HepG2 (cell line): ENCODE measurements around the gene RNASE7. TPM values are rescaled to one million over a fixed set of nuclear protein-coding genes. Genes with fewer than 3 reads are reported as not detected.

Experiments
- ATAC-seq: fragments of 200-7000 bp; cut with Tn5 transposase; 3 replicates; pipeline ENCODE4 v1.9.1; 2020; ENCODE audit warnings: mild to moderate bottlenecking, moderate library complexity
- BruUV-seq: library from RNA; stranded (reverse); fragments of 400-500 nt; replicated peaks from 2 replicates; lab custom pipeline; 2021; lab: Mats Ljungman, UMichigan
- CTCF ChIA-PET: fragments of 300-600 bp; formaldehyde crosslinking; extraction: SDS; loops from one replicate; lab custom pipeline; 2021; ENCODE audit warnings: low total read pairs, inconsistent platforms, low intra/inter-chr PET ratio; lab: Yijun Ruan, JAX
- POLR2A ChIA-PET: fragments of 350-600 bp; sonication (Branson Sonifier 250); formaldehyde crosslinking; loops from one replicate; lab custom pipeline; 2020; ENCODE audit warnings: antibody characterized with exemption, inconsistent platforms; lab: Yijun Ruan, JAX
- DNase-seq: peaks from one replicate; pipeline ENCODE4 v3.0.0-alpha.2; 2015; ENCODE audit warnings: low spot score
- FAIRE-seq: peaks from 3 replicates; lab custom pipeline; 2011; peaks lifted over from hg19 to GRCh38; lab: Jason Lieb, UNC
- H2AFZ ChIP-seq: one replicate; pipeline ENCODE4 v1.6.1; 2011; ENCODE audit warnings: low read length, inconsistent platforms
- H3K27ac ChIP-seq: fragments of 300-600 bp; 3 replicates; pipeline ENCODE4 v1.8.0; 2011; ENCODE audit warnings: mixed run types, mild to moderate bottlenecking, mixed read lengths, low read length, inconsistent platforms; ENCODE audit not compliant: insufficient read depth; ENCODE audit errors: extremely low read length
- H3K27me3 ChIP-seq, 2 experiments: fragments of 200-600 bp in 1 of 2; 2 replicates in 1 of 2; 3 replicates in 1 of 2; pipeline versions ENCODE4 v1.6.0 to v1.8.0; 2011; ENCODE audit warnings: low read length in 2 of 2, mild to moderate bottlenecking in 2 of 2, moderate library complexity in 2 of 2, inconsistent platforms in 1 of 2; ENCODE audit not compliant: insufficient read depth in 2 of 2, control insufficient read depth in 1 of 2
- H3K36me3 ChIP-seq, 2 experiments: fragments of 200-600 bp in 1 of 2; replicated peaks in 1 of 2; 2 replicates in 1 of 2; 3 replicates in 1 of 2; pipeline versions ENCODE4 v1.5.1 to v1.8.0; 2011; ENCODE audit warnings: low read length in 2 of 2, inconsistent platforms in 1 of 2; ENCODE audit not compliant: insufficient read depth in 2 of 2, control insufficient read depth in 1 of 2
- H3K4me1 ChIP-seq: 2 replicates; pipeline ENCODE4 v1.5.1; 2012; ENCODE audit warnings: low read length, inconsistent platforms; ENCODE audit not compliant: insufficient read depth
- H3K4me2 ChIP-seq: 2 replicates; pipeline ENCODE4 v1.6.0; 2011; ENCODE audit warnings: low read depth, low read length, inconsistent platforms
- H3K4me3 ChIP-seq, 3 experiments: fragments of 200-600 bp in 1 of 3; sonication (generic), shearing (Covaris generic) in 1 of 3; replicated peaks in 1 of 3; 2 replicates each; pipeline ENCODE4 v1.5.1; 2011 to 2016; ENCODE audit warnings: low read length in 3 of 3, inconsistent platforms in 2 of 3, low read depth in 2 of 3, mild to moderate bottlenecking in 2 of 3, control low read depth in 1 of 3, mixed read lengths in 1 of 3; ENCODE audit not compliant: insufficient read depth in 1 of 3
- H3K79me2 ChIP-seq: one replicate; pipeline ENCODE4 v1.6.1; 2011; ENCODE audit warnings: low read length, inconsistent platforms; ENCODE audit not compliant: insufficient read depth
- H3K9ac ChIP-seq: 2 replicates; pipeline ENCODE4 v1.6.0; 2011; ENCODE audit warnings: mild to moderate bottlenecking, low read depth, low read length, inconsistent platforms; ENCODE audit not compliant: insufficient read depth
- H3K9me3 ChIP-seq: 2 replicates; pipeline ENCODE4 v1.5.1; 2012; ENCODE audit warnings: mild to moderate bottlenecking, low read length
- H4K20me1 ChIP-seq: 2 replicates; pipeline ENCODE4 v1.6.0; 2011; ENCODE audit warnings: inconsistent platforms, mild to moderate bottlenecking, low read length, moderate library complexity; ENCODE audit not compliant: insufficient read depth
- AHR ChIP-seq: IDR thresholded peaks from 2 replicates; pipeline ENCODE4 v1.6.1; 2018; ENCODE audit warnings: missing genetic modification reagents, missing compliant biosample characterization
- ARID2 ChIP-seq: sonication (generic); formaldehyde crosslinking; IDR thresholded peaks from 2 replicates; pipeline ENCODE4 v1.8.1; 2022; ENCODE audit warnings: mild to moderate bottlenecking, missing genetic modification reagents, borderline replicate concordance
- ATF7-NPFF ChIP-seq: sonication (generic); formaldehyde crosslinking; IDR thresholded peaks from 2 replicates; pipeline ENCODE4 v1.8.1; 2023; ENCODE audit warnings: mild to moderate bottlenecking, low read depth, missing genetic modification reagents, moderate library complexity
- CREB1 ChIP-seq, 2 experiments: fragments of 450-650 bp in 1 of 2; IDR thresholded peaks; 2 replicates each; pipeline ENCODE4 v1.6.1; 2016 to 2017; ENCODE audit warnings: control low read depth in 1 of 2, mild to moderate bottlenecking in 1 of 2, missing compliant biosample characterization in 1 of 2, missing genetic modification characterization in 1 of 2
- ELF3 ChIP-seq: IDR thresholded peaks from 2 replicates; pipeline ENCODE4 v1.6.1; 2016; ENCODE audit warnings: missing genetic modification reagents, missing compliant biosample characterization
- MED8 ChIP-seq: sonication (generic); formaldehyde crosslinking; IDR thresholded peaks from 2 replicates; pipeline ENCODE4 v1.8.1; 2023; ENCODE audit warnings: mild to moderate bottlenecking, missing genetic modification reagents; ENCODE audit not compliant: insufficient replicate concordance
- NR2C2 ChIP-seq: sonication (generic); formaldehyde crosslinking; IDR thresholded peaks from 2 replicates; pipeline ENCODE4 v1.4.0; 2020; ENCODE audit warnings: missing genetic modification reagents, mild to moderate bottlenecking, moderate library complexity, borderline replicate concordance
- NR2F1 ChIP-seq, 2 experiments: fragments of 450-650 bp in 1 of 2; formaldehyde crosslinking in 1 of 2; IDR thresholded peaks; 2 replicates each; pipeline versions ENCODE4 v1.5.0 to v1.6.1; 2016 to 2020; ENCODE audit warnings: mild to moderate bottlenecking in 1 of 2, missing compliant biosample characterization in 1 of 2, missing genetic modification reagents in 1 of 2, moderate library complexity in 1 of 2
- SNRNP70 ChIP-seq: fragments of 200-400 bp; formaldehyde crosslinking; IDR thresholded peaks from 2 replicates; pipeline ENCODE4 v1.6.1; 2017; ENCODE audit warnings: mild to moderate bottlenecking, low read depth, low read length, moderate library complexity
- TCF7L2 ChIP-seq: IDR thresholded peaks from 2 replicates; pipeline ENCODE4 v1.6.1; 2011; ENCODE audit warnings: mild to moderate bottlenecking, low read depth, low read length, moderate library complexity
- ZBTB8A ChIP-seq: sonication (generic); formaldehyde crosslinking; IDR thresholded peaks from 2 replicates; pipeline ENCODE4 v1.4.0; 2020; ENCODE audit warnings: mild to moderate bottlenecking, low read depth, missing genetic modification reagents, borderline replicate concordance
- ZFX ChIP-seq: sonication (generic); formaldehyde crosslinking; IDR thresholded peaks from 2 replicates; pipeline ENCODE4 v1.4.0; 2020; ENCODE audit warnings: mild to moderate bottlenecking, low read depth, missing genetic modification reagents, moderate library complexity
- ZMYM4 ChIP-seq: sonication (generic); formaldehyde crosslinking; IDR thresholded peaks from 2 replicates; pipeline ENCODE4 v1.8.1; 2023; ENCODE audit warnings: mild to moderate bottlenecking, missing genetic modification reagents
- ZNF24 ChIP-seq: fragments of 450-650 bp; IDR thresholded peaks from 2 replicates; pipeline ENCODE4 v1.6.1; 2017; ENCODE audit warnings: antibody characterized with exemption, mild to moderate bottlenecking
- ZNF749 ChIP-seq: sonication (generic); formaldehyde crosslinking; IDR thresholded peaks from 2 replicates; pipeline ENCODE4 v1.8.0; 2022; ENCODE audit warnings: mild to moderate bottlenecking, missing genetic modification reagents, moderate library complexity, borderline replicate concordance
- WGBS: methylation state at CpG from one replicate; pipeline ENCODE4 v1.1.6; 2017; ENCODE audit warnings: low lambda C conversion rate; 5-methylcytosine and 5-hydroxymethylcytosine counted together
- in situ Hi-C: cut with HindIII; loops from 2 replicates; pipeline ENCODE4 v1.10.0; 2017; ENCODE audit warnings: low pct_unique_long_range_greater_than_20kb; ENCODE audit not compliant: extremely low pct_ligation_motif_present
- intact Hi-C: fragments of 100-400 bp; cut with micrococcal nuclease; formaldehyde crosslinking; loops from one replicate; pipeline ENCODE4 v1.10.0; 2022; ENCODE audit not compliant: unreplicated experiment
- polyA plus RNA-seq, 8 experiments: library from polyadenylated mRNA; depleted of rRNA in 3 of 8; stranded (reverse) in 7 of 8; unstranded in 1 of 8; fragments of >200 nt; fragmentation: Illumina TruSeq in 4 of 8; extraction: Trizol in 4 of 8; gene quantifications; 2 replicates each; pipeline versions ENCODE4 v1.2.1 to v1.2.3, GENCODE V29; 2011 to 2016; ENCODE audit warnings: low read depth in 4 of 8, missing spikeins in 1 of 8, mixed read lengths in 1 of 8; ENCODE audit not compliant: insufficient read depth in 1 of 8
- total RNA-seq, 5 experiments: library from RNA; depleted of rRNA; stranded (reverse); fragments of >200 nt; fragmentation: Illumina TruSeq; extraction: Trizol; gene quantifications; 2 replicates each; pipeline ENCODE4 v1.2.3, GENCODE V29; 2016; ENCODE audit warnings: low read depth in 1 of 5

The RNASE7 gene
- total and polyA plus RNA-seq, 2 of the 13 experiments (the other 11 are each of a cell fraction or from before 2014, with no cell fraction given), result 0.04 TPM; not detected in 1

DNA sequence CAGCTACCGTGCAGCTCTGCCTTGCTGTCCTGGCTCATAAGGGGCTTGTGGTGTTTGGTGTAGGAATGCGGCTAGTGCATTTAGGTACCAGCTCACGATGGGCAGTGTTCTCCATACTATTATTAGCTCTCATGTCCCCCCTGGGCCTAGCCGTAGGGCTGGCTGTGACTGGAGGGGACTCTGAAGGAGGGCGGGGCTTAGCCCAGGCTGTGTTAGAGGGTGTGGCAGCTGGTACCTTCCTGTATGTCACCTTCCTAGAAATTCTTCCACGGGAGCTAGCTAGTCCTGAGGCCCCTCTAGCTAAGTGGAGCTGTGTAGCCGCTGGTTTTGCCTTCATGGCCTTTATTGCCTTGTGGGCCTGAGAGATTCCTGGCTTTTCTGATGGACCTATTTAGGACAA lies 40.9 kb upstream of the RNASE7 start:
- in situ Hi-C loops, result no loop called here
- H3K9ac ChIP-seq, result no peak overlapping the region
- H3K27me3 ChIP-seq, result 0 out of 5 replicates have a peak, but pooled peaks cover 0 to 3% of the 10 kb centered on the region in 2 experiments
- FAIRE-seq (no peak), ATAC-seq (no peak; the same call in 2 of the 3 replicates), DNase-seq (no peak)
- no peak overlapping the region for H2AFZ ChIP-seq
- 47% methylated on average over 7 of the region's 7 CpGs for WGBS
- peaks cover 24% of the 10 kb centered on the region for H3K4me1 ChIP-seq
- CTCF ChIA-PET, result no interaction called here
- H4K20me1 ChIP-seq, result no peaks in the 10 kb centered on the region
- H3K79me2 ChIP-seq, result no peaks in the 10 kb centered on the region
- no TSS peak for BruUV-seq
- intact Hi-C loops, result no loop called here
- H3K36me3 ChIP-seq, result peaks cover 3 to 5% of the 10 kb centered on the region in 2 experiments; a peak in 4 of 5 replicates
- H3K4me3 ChIP-seq, result no peak overlapping the region
- no peaks in the 10 kb centered on the region for H3K9me3 ChIP-seq
- TF ChIP-seq ZBTB8A, result no peak
- no peak for TF ChIP-seq CREB1 (IDR thresholded peaks at IDR 0.05)
- no peak for TF ChIP-seq CREB1 (CRISPR knock-in tag; IDR thresholded peaks at IDR 0.05)
- TF ChIP-seq SNRNP70, result no peak
- no peak for TF ChIP-seq TCF7L2
- TF ChIP-seq ATF7-NPFF (CRISPR knock-in tag), result no peak
- TF ChIP-seq ZNF24, result no peak
- TF ChIP-seq NR2F1 (CRISPR knock-in tag; IDR thresholded peaks at IDR 0.05), result no peak
- no peak for TF ChIP-seq ELF3 (CRISPR knock-in tag)
- no peak for TF ChIP-seq ARID2 (CRISPR knock-in tag)
- no peak for TF ChIP-seq ZFX (CRISPR knock-in tag)
- no peak for TF ChIP-seq AHR (CRISPR knock-in tag)
- TF ChIP-seq MED8, result no peak
- TF ChIP-seq ZMYM4 (CRISPR knock-in tag), result no peak
- TF ChIP-seq ZNF749, result no peak
- TF ChIP-seq NR2C2 (CRISPR knock-in tag), result no peak
- POLR2A ChIA-PET, result no interaction called here
- H3K4me2 ChIP-seq, result no peak overlapping the region
- H3K27ac ChIP-seq, result no peak overlapping the region
